GM10266 (cell line): ENCODE measurements around the gene MX1.
A peak's percentile ranks its signal among the peaks of the same experiment; 100 is the strongest.

Source experiments
- DNase-seq: peaks from one replicate; pipeline ENCODE4 v3.0.0; 2012; ENCODE audit errors: extremely low spot score
- CTCF ChIP-seq: IDR thresholded peaks from 2 replicates; pipeline ENCODE4 v1.5.1; 2012; ENCODE audit warnings: mild to moderate bottlenecking, low read depth; ENCODE audit not compliant: control insufficient read depth, insufficient read depth; ENCODE audit errors: missing control alignments

The MX1 gene

GRCh38 chr21:41425954-41426675 is at the start of gene MX1:
Gene MX1 (plus strand): TSS chr21:41426239. CDS start chr21:41432071, 5,832 bp downstream.
- TF ChIP-seq CTCF: no peak
- DNase-seq: peak; percentile 90

- no peak for DNase-seq
- TF ChIP-seq CTCF: no peak
Measured at GRCh38 chr21:41377715-41378114, 48.3 kb upstream of the MX1 start.

GRCh38 chr21:41378849-41379248 is 47.2 kb upstream of the MX1 start:
- DNase-seq: no peak
- TF ChIP-seq CTCF: no peak

- TF ChIP-seq CTCF: no peak
- no peak for DNase-seq
Measured at GRCh38 chr21:41379901-41380300, 46.1 kb upstream of the MX1 start.

GRCh38 chr21:41381731-41382130 is 44.3 kb upstream of the MX1 start:
- TF ChIP-seq CTCF: no peak
- DNase-seq: no peak

GRCh38 chr21:41387042-41387819 is 38.8 kb upstream of the MX1 start:
- DNase-seq: no peak
- no peak for TF ChIP-seq CTCF

GRCh38 chr21:41387824-41388223 is 38.2 kb upstream of the MX1 start:
- no peak for TF ChIP-seq CTCF
- no peak for DNase-seq
